A549 (cell line): ENCODE measurements around the gene UBE2C. TPM values are rescaled to one million over a fixed set of nuclear protein-coding genes. Genes with fewer than 3 reads are reported as not detected.

Experiments used
- ATAC-seq, 2 experiments: fragments of 200-7000 bp in 1 of 2; fragments of >200 bp in 1 of 2; cut with Nextera tagmentation in 1 of 2; cut with Tn5 transposase in 1 of 2; 3 replicates each; pipeline versions ENCODE4 v1.8.0 to v1.9.1; 2018 to 2020; ENCODE audit warnings: mild to moderate bottlenecking in 1 of 2, moderate library complexity in 1 of 2
- CTCF ChIA-PET: fragments of 300-600 bp; sonication (Branson Sonifier 250); formaldehyde crosslinking; extraction: SDS; loops from one replicate; lab custom pipeline; 2021; ENCODE audit warnings: antibody characterized with exemption, inconsistent platforms; lab: Yijun Ruan, JAX
- POLR2A ChIA-PET: fragments of 350-600 bp; formaldehyde crosslinking; extraction: SDS; loops from one replicate; lab custom pipeline; 2021; ENCODE audit warnings: antibody characterized with exemption, inconsistent platforms; lab: Yijun Ruan, JAX
- DNase-seq, 2 experiments: peaks; one replicate each; pipeline versions ENCODE4 v3.0.0 to v3.0.0-alpha.2; 2011 to 2016; ENCODE audit warnings: low read depth in 1 of 2, low spot score in 1 of 2
- FAIRE-seq: peaks from 2 replicates; lab custom pipeline; 2011; peaks lifted over from hg19 to GRCh38; lab: Jason Lieb, UNC
- H3K27ac ChIP-seq, 2 experiments: fragments of >200 bp; sonication (Bioruptor Twin); formaldehyde crosslinking; 3 replicates each; pipeline ENCODE4 v1.5.1; 2016 to 2017
- H3K4me1 ChIP-seq: fragments of >200 bp; sonication (Bioruptor Twin); formaldehyde crosslinking; 3 replicates; pipeline ENCODE4 v1.6.1; 2016
- H3K4me2 ChIP-seq: fragments of >200 bp; sonication (Bioruptor Twin); formaldehyde crosslinking; 3 replicates; pipeline ENCODE4 v1.6.1; 2016
- H3K4me3 ChIP-seq: fragments of >200 bp; sonication (Bioruptor Twin); formaldehyde crosslinking; 3 replicates; pipeline ENCODE4 v1.5.1; 2016
- H3K9me3 ChIP-seq: fragments of >200 bp; sonication (Bioruptor Twin); formaldehyde crosslinking; 3 replicates; pipeline ENCODE4 v1.6.1; 2016
- BHLHE40 ChIP-seq: IDR thresholded peaks from 2 replicates; pipeline ENCODE4 v1.6.1; 2012; ENCODE audit warnings: low read depth, low read length, inconsistent platforms
- CBX2 ChIP-seq: fragments of 200-600 bp; sonication (generic); IDR thresholded peaks from 2 replicates; pipeline ENCODE4 v1.6.1; 2016; ENCODE audit warnings: low read depth, mild to moderate bottlenecking, borderline replicate concordance
- CBX8 ChIP-seq: fragments of 200-600 bp; sonication (generic); IDR thresholded peaks from 2 replicates; pipeline ENCODE4 v1.6.1; 2016
- CEBPB ChIP-seq, 2 experiments: fragments of >200 bp in 1 of 2; sonication (Bioruptor Twin) in 1 of 2; formaldehyde crosslinking in 1 of 2; IDR thresholded peaks; 2 replicates each; pipeline ENCODE4 v1.6.1; 2012 to 2016
- CHD2 ChIP-seq: fragments of 150-350 bp; IDR thresholded peaks from 2 replicates; pipeline ENCODE4 v1.6.1; 2014; ENCODE audit warnings: low read length; ENCODE audit not compliant: partially characterized antibody
- CTCF ChIP-seq: fragments of >200 bp; sonication (Bioruptor Twin); formaldehyde crosslinking; IDR thresholded peaks from 3 replicates; pipeline ENCODE4 v1.5.1; 2016
- EHF ChIP-seq: fragments of 250-450 bp; sonication (Bioruptor Pico); IDR thresholded peaks from 2 replicates; pipeline ENCODE4 v1.5.0; 2020; ENCODE audit warnings: mild to moderate bottlenecking
- EHMT2 ChIP-seq: fragments of 200-600 bp; sonication (generic); IDR thresholded peaks from 2 replicates; pipeline ENCODE4 v1.6.1; 2016; ENCODE audit warnings: antibody characterized with exemption, low read depth, mild to moderate bottlenecking, moderate library complexity
- ELK1 ChIP-seq: fragments of 150-350 bp; IDR thresholded peaks from 2 replicates; pipeline ENCODE4 v1.6.1; 2014; ENCODE audit warnings: low read depth, mild to moderate bottlenecking, low read length
- FOSL2 ChIP-seq, 2 experiments: fragments of 450-650 bp in 1 of 2; fragments of >200 bp in 1 of 2; sonication (Bioruptor Twin) in 1 of 2; formaldehyde crosslinking; IDR thresholded peaks; 2 replicates each; pipeline versions ENCODE4 v1.5.0 to v1.6.1; 2016 to 2020; ENCODE audit warnings: mild to moderate bottlenecking in 1 of 2, moderate library complexity in 1 of 2
- FOXS1 ChIP-seq: fragments of 250-450 bp; sonication (Bioruptor Pico); IDR thresholded peaks from 2 replicates; pipeline ENCODE4 v1.5.0; 2020; ENCODE audit warnings: mild to moderate bottlenecking, moderate library complexity
- GATA3 ChIP-seq: IDR thresholded peaks from 2 replicates; pipeline ENCODE4 v1.6.1; 2012; ENCODE audit warnings: borderline replicate concordance
- HEYL ChIP-seq: fragments of 250-450 bp; sonication (Bioruptor Pico); IDR thresholded peaks from 2 replicates; pipeline ENCODE4 v1.8.0; 2021; ENCODE audit warnings: mild to moderate bottlenecking, moderate library complexity
- KDM5A ChIP-seq: fragments of 200-600 bp; sonication (generic); IDR thresholded peaks from 2 replicates; pipeline ENCODE4 v1.6.1; 2016; ENCODE audit warnings: antibody characterized with exemption, mild to moderate bottlenecking
- MAFK ChIP-seq: fragments of 450-650 bp; IDR thresholded peaks from 2 replicates; pipeline ENCODE4 v1.6.1; 2014; ENCODE audit not compliant: partially characterized antibody
- MAX ChIP-seq: IDR thresholded peaks from 2 replicates; pipeline ENCODE4 v1.6.1; 2012
- MAZ ChIP-seq: fragments of 150-350 bp; IDR thresholded peaks from 2 replicates; pipeline ENCODE4 v1.6.1; 2014; ENCODE audit warnings: antibody characterized with exemption, low read depth, low read length, borderline replicate concordance
- PHF8 ChIP-seq: fragments of 200-600 bp; sonication (generic); IDR thresholded peaks from 2 replicates; pipeline ENCODE4 v1.6.1; 2016; ENCODE audit warnings: low read depth, mild to moderate bottlenecking, antibody characterized with exemption, moderate library complexity, borderline replicate concordance
- POLR2A ChIP-seq: IDR thresholded peaks from 2 replicates; pipeline ENCODE4 v1.6.1; 2012; ENCODE audit warnings: mild to moderate bottlenecking, low read length
- RAD21 ChIP-seq, 2 experiments: fragments of >200 bp in 1 of 2; sonication (Bioruptor Twin) in 1 of 2; formaldehyde crosslinking in 1 of 2; IDR thresholded peaks in 1 of 2; conservative IDR thresholded peaks in 1 of 2; 2 replicates in 1 of 2; 3 replicates in 1 of 2; pipeline ENCODE4 v1.6.1; 2012 to 2018; ENCODE audit warnings: inconsistent platforms in 1 of 2
- RCOR1 ChIP-seq: fragments of 150-350 bp; IDR thresholded peaks from 2 replicates; pipeline ENCODE4 v1.6.1; 2014; ENCODE audit warnings: antibody characterized with exemption, low read length, low read depth
- REST ChIP-seq: fragments of 200-600 bp; sonication (generic); IDR thresholded peaks from 2 replicates; pipeline ENCODE4 v1.6.1; 2016; ENCODE audit warnings: antibody characterized with exemption, mild to moderate bottlenecking, moderate library complexity
- RFX5 ChIP-seq: fragments of 450-650 bp; IDR thresholded peaks from 2 replicates; pipeline ENCODE4 v1.7.1; 2014; ENCODE audit warnings: antibody characterized with exemption, mild to moderate bottlenecking, moderate library complexity
- RNF2 ChIP-seq: fragments of 200-600 bp; sonication (generic); IDR thresholded peaks from 2 replicates; pipeline ENCODE4 v1.6.1; 2016; ENCODE audit warnings: low read depth, mild to moderate bottlenecking, antibody characterized with exemption, moderate library complexity, borderline replicate concordance
- SMC3 ChIP-seq: fragments of >200 bp; sonication (Bioruptor Twin); formaldehyde crosslinking; IDR thresholded peaks from 3 replicates; pipeline ENCODE4 v1.6.1; 2018; ENCODE audit warnings: inconsistent platforms
- TP53 ChIP-seq: fragments of 250-450 bp; sonication (Bioruptor Pico); IDR thresholded peaks from 2 replicates; pipeline ENCODE4 v1.5.0; 2021; ENCODE audit warnings: mild to moderate bottlenecking, moderate library complexity
- ZFP36 ChIP-seq: fragments of 450-650 bp; IDR thresholded peaks from 2 replicates; pipeline ENCODE4 v1.6.1; 2014; ENCODE audit warnings: borderline replicate concordance; ENCODE audit not compliant: partially characterized antibody
- ZSCAN20 ChIP-seq: fragments of 250-450 bp; sonication (Bioruptor Pico); IDR thresholded peaks from 2 replicates; pipeline ENCODE4 v1.8.0; 2022; ENCODE audit warnings: mild to moderate bottlenecking, moderate library complexity
- WGBS: methylation state at CpG from one replicate; pipeline ENCODE4 v1.1.6; 2017; ENCODE audit errors: missing lambda C conversion rate; 5-methylcytosine and 5-hydroxymethylcytosine counted together
- polyA plus RNA-seq, 4 experiments: library from polyadenylated mRNA; depleted of rRNA in 3 of 4; stranded (reverse); fragments of >200 nt; fragmentation: RNase III in 1 of 4; extraction: RNeasy Plus Mini Kit Qiagen cat#74134 plus additional on column Dnase treatment in 1 of 4; gene quantifications; 2 replicates in 3 of 4; 3 replicates in 1 of 4; pipeline ENCODE4 v1.2.3, GENCODE V29; 2011 to 2017
- TF ChIP-seq, protein P1 (sequence below): fragments of >200 bp; sonication (Bioruptor Twin); formaldehyde crosslinking; IDR thresholded peaks from 3 replicates; pipeline ENCODE4 v1.6.1; 2016
- TF ChIP-seq, protein P2 (sequence below): fragments of 450-650 bp; IDR thresholded peaks from 2 replicates; pipeline ENCODE4 v1.6.1; 2014; ENCODE audit warnings: antibody characterized with exemption
- TF ChIP-seq, protein P3 (sequence below): fragments of >200 bp; sonication (Bioruptor Twin); formaldehyde crosslinking; IDR thresholded peaks from 2 replicates; pipeline ENCODE4 v1.6.1; 2016

UBE2C gene
- polyA plus RNA-seq, 2 of the 4 experiments (the other 2 are of a cell fraction) = 123 to 189 TPM

DNA sequence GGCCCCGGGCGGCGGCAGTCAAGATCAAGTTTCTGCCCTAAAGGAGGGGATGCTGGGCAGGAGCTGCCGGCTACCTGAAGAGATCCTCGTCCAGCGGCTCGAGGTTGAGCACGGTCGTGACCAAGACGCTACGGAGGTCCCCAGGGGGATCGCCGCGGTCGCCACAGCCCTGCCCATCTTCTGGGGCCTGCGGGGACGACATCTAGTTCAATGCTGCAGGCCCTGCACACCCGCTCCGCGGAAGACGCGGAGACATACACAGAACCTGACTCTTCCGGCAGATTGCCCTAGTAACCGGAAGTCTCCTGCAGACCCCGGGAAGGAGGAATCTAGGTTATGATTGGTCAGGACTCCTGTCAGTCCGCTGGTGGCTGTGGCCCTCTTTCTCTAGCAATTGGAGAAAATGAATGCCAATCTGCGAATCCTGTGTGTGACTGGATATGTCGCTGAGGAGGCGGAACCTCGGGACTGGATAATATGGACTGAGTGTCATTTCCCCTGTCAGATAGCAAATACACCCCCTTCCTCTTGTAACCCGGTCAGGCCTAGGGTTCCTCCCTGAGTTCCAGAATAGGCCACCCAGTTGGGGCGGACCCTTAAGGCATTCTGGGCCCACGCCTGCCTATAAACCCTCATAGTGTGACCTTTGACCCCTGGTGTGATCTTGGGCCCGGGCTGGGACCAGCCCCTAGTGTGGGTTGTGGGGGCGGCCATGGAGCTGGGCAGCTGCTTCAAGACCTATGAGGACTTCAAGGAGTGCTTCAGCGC is 44.9 kb downstream of the UBE2C start, which contains the start of the genes ACOT8 and ZSWIM3:
Gene ACOT8, minus strand, starts transcription at position 279 of the 768 bp plus-strand sequence. Its CDS starts 77 bp downstream, at position 202.
Gene ZSWIM3, plus strand, starts transcription at position 501 of the 768 bp plus-strand sequence. Its CDS starts 212 bp downstream, at position 713.
- CTCF ChIA-PET = interaction anchor here (1.0 to 2.5 kb wide), 4 partner anchors 10 to 58 kb away, joined by 4 to 9 read pairs (median 8); no protein-coding TSS in a partner anchor
- Histone ChIP-seq H3K4me2 (peak within 1 kb of the TSS; percentile 95), H3K9me3 (no peaks in the 10 kb centered on the region), H3K4me1 (peaks cover 22% of the 10 kb centered on the region; the same call in 2 of the 3 replicates), H3K4me3 (peak within 1 kb of the TSS; percentile 63), H3K27ac (peak within 1 kb of the TSS; percentile 74 to 86)
- ATAC-seq = peak; percentile 100
- peak; percentile 100 for DNase-seq
- 6% methylated on average over 33 of the region's 36 CpGs for WGBS
- no peak for FAIRE-seq
- POLR2A ChIA-PET = no interaction called here
- TF ChIP-seq ZSCAN20 (CRISPR knock-in tag) = no peak
- TF ChIP-seq, protein P1, sequence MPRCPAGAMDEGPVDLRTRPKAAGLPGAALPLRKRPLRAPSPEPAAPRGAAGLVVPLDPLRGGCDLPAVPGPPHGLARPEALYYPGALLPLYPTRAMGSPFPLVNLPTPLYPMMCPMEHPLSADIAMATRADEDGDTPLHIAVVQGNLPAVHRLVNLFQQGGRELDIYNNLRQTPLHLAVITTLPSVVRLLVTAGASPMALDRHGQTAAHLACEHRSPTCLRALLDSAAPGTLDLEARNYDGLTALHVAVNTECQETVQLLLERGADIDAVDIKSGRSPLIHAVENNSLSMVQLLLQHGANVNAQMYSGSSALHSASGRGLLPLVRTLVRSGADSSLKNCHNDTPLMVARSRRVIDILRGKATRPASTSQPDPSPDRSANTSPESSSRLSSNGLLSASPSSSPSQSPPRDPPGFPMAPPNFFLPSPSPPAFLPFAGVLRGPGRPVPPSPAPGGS = no peak; the same call in 2 of the 3 replicates
- TF ChIP-seq, protein P2, sequence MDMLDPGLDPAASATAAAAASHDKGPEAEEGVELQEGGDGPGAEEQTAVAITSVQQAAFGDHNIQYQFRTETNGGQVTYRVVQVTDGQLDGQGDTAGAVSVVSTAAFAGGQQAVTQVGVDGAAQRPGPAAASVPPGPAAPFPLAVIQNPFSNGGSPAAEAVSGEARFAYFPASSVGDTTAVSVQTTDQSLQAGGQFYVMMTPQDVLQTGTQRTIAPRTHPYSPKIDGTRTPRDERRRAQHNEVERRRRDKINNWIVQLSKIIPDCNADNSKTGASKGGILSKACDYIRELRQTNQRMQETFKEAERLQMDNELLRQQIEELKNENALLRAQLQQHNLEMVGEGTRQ = no peak
- TF ChIP-seq MAX = peak; percentile 50; the same call in 1 of the 2 replicates
- TF ChIP-seq PHF8 = peak; percentile 48
- no peak for TF ChIP-seq CBX8
- TF ChIP-seq FOSL2 (IDR thresholded peaks at IDR 0.05) = no peak
- no peak for TF ChIP-seq FOSL2 (CRISPR knock-in tag; IDR thresholded peaks at IDR 0.05)
- TF ChIP-seq RFX5 = peak; percentile 19; the same call in 1 of the 2 replicates
- peak; percentile 53 for TF ChIP-seq CHD2
- TF ChIP-seq TP53 (CRISPR knock-in tag) = no peak
- no peak for TF ChIP-seq REST
- TF ChIP-seq FOXS1 (CRISPR knock-in tag) = no peak
- TF ChIP-seq MAZ = no peak
- no peak for TF ChIP-seq EHMT2
- TF ChIP-seq MAFK = peak; percentile 15
- no peak for TF ChIP-seq RCOR1
- TF ChIP-seq RAD21 (conservative IDR thresholded peaks at IDR 0.05 in 1 of 2, IDR thresholded peaks at IDR 0.05 in 1 of 2) = no peak
- no peak for TF ChIP-seq EHF (CRISPR knock-in tag)
- peak; percentile 70 for TF ChIP-seq POLR2A
- no peak for TF ChIP-seq CBX2
- TF ChIP-seq ZFP36 = no peak
- no peak for TF ChIP-seq BHLHE40
- TF ChIP-seq KDM5A = 0 out of 2 replicates have a peak, but pooled peaks have one; percentile 22
- TF ChIP-seq, protein P3, sequence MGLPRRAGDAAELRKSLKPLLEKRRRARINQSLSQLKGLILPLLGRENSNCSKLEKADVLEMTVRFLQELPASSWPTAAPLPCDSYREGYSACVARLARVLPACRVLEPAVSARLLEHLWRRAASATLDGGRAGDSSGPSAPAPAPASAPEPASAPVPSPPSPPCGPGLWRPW = no peak
- no peak for TF ChIP-seq RNF2
- no peak for TF ChIP-seq CTCF
- TF ChIP-seq CEBPB (IDR thresholded peaks at IDR 0.05) = no peak
- TF ChIP-seq GATA3 = no peak
- no peak for TF ChIP-seq HEYL (CRISPR knock-in tag)
- TF ChIP-seq SMC3 = no peak
- no peak for TF ChIP-seq ELK1
